Natural killer cell treated with Interleukin-12 subunit alpha and Interleukin-12 subunit beta and Interleukin-15 and Interleukin-18, amount 100 ng/mL, for 72 hours (primary cell): Measurements from ENCODE around the gene HSPH1. TPM values are rescaled to one million over a fixed set of nuclear protein-coding genes. Genes with fewer than 3 reads are reported as not detected.
"Not testable (repeated sequence)": the region's sequence is repeated elsewhere in the genome, so short reads cannot be mapped to it uniquely, and the experiment has no call there.

Experiments
- ATAC-seq, 2 donors: fragments of 150-1000 bp; cut with Tn5 transposase in 1 of 2; sonication (Bioruptor Pico), chemical (Tn5 transposase) in 1 of 2; 2 replicates each; pipeline ENCODE4 v1.10.0; 2021
- DNase-seq: peaks from one replicate; pipeline ENCODE4 v3.0.0; 2022; ENCODE audit warnings: low spot score
- H3K27ac Mint-ChIP-seq, 2 donors: 1 replicate in 1 of 2; 2 replicates in 1 of 2; pipeline ENCODE4 v1.8.0; 2022; ENCODE audit warnings: mixed read lengths in 2 of 2, mild to moderate bottlenecking in 1 of 2, moderate library complexity in 1 of 2
- H3K27me3 Mint-ChIP-seq, 2 donors: 1 replicate in 1 of 2; 2 replicates in 1 of 2; pipeline ENCODE4 v1.8.0; 2022; ENCODE audit warnings: mixed read lengths in 2 of 2
- H3K36me3 Mint-ChIP-seq: one replicate; pipeline ENCODE4 v1.8.0; 2022; ENCODE audit warnings: mixed read lengths
- H3K4me1 Mint-ChIP-seq, 2 donors: 1 replicate in 1 of 2; 2 replicates in 1 of 2; pipeline ENCODE4 v1.8.0; 2022; ENCODE audit warnings: low read depth in 2 of 2, mixed read lengths in 2 of 2, mild to moderate bottlenecking in 1 of 2
- H3K4me3 Mint-ChIP-seq: one replicate; pipeline ENCODE4 v1.8.0; 2022; ENCODE audit warnings: mixed read lengths
- H3K9me3 Mint-ChIP-seq: 2 replicates; pipeline ENCODE4 v1.8.0; 2022; ENCODE audit warnings: mixed read lengths
- total RNA-seq, 2 donors: library from RNA; stranded (reverse); gene quantifications; one replicate each; pipeline ENCODE4 v1.2.3, GENCODE V29; 2022

The HSPH1 gene
- total RNA-seq, 2 donors from 2014 or later: 128 to 207 TPM

GRCh38 chr13:31195616-31196015, 33.9 kb upstream of the HSPH1 start:
- no peaks in the 10 kb centered on the region for H3K9me3 Mint-ChIP-seq
- peaks cover 4 to 10% of the 10 kb centered on the region in 2 donors for H3K4me1 Mint-ChIP-seq
- ATAC-seq (no peak), DNase-seq (no peak)
- H3K36me3 Mint-ChIP-seq: no peaks in the 10 kb centered on the region
- peaks cover 0 to 2% of the 10 kb centered on the region in 2 donors for H3K27me3 Mint-ChIP-seq
- H3K27ac Mint-ChIP-seq: no peak overlapping the region
- no peak overlapping the region for H3K4me3 Mint-ChIP-seq

DNA sequence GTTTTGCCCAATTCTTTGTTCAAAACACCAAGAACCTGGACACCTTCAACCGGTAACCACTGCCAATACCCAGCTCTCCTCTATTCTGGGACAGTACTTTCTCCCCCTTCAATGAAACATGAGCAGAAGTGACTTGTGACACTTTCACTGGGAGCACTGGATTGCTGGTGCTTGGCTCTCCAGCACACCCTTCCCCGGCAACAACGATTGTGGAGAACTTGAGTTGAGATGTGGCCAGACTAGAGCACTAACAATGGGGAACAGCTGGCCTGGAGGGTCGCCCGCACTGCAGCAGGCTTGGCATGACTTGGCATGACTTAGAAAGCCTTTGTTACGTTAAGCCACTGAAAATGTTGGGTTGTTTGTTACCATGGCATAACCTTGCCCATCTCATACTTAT, 30.6 kb upstream of the HSPH1 start:
- DNase-seq (no peak), ATAC-seq (no peak)
- no peak overlapping the region for H3K4me3 Mint-ChIP-seq
- H3K9me3 Mint-ChIP-seq: no peaks in the 10 kb centered on the region
- peaks cover 2 to 8% of the 10 kb centered on the region in 2 donors for H3K27me3 Mint-ChIP-seq
- no peak overlapping the region for H3K27ac Mint-ChIP-seq
- H3K4me1 Mint-ChIP-seq: peaks cover 0 to 7% of the 10 kb centered on the region in 2 donors
- H3K36me3 Mint-ChIP-seq: no peaks in the 10 kb centered on the region

GRCh38 chr13:31191748-31192147, 30.0 kb upstream of the HSPH1 start:
- Mint-ChIP-seq H3K27ac (no peak overlapping the region), H3K4me1 (peaks cover 0 to 7% of the 10 kb centered on the region in 2 donors), H3K9me3 (no peaks in the 10 kb centered on the region), H3K27me3 (peaks cover 2 to 8% of the 10 kb centered on the region in 2 donors), H3K4me3 (no peak overlapping the region), H3K36me3 (no peaks in the 10 kb centered on the region)
- ATAC-seq: no peak
- DNase-seq: no peak

DNA sequence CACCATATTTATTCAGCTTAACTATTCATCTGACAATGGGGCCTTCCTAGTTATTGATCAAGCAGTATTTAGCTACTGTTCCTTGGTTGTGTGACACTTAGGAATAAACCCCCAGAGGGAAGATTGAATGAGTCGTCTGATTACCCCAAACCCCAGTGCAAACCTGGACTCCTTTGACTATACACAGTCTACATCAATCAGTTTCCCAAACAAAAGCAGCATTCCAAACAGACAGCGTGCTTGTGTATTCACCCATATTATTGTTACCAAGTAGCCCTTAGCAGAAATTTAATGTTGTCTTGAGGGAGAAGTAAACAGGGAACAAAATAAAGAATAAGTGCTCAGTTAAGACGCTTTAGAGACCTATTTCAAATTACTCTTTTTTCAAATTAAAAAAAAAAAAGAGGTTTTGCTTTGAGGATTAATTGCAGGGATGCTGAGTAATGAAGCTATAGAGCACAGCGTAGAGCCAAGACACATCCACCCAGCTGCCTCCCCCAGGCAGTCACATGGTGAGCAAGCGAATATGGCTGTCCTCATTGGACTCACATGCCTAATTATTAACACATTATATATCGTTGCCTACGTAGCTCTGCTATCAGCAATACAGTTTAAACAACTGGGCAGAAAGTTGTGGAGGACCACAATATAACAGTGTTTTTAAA, 23.4 kb upstream of the HSPH1 start:
- no peak overlapping the region for H3K4me3 Mint-ChIP-seq

GRCh38 chr13:31184451-31184850, 22.7 kb upstream of the HSPH1 start:
- ATAC-seq (peak in 1 of 2 donors; percentile 17), DNase-seq (no peak)
- no peak overlapping the region for H3K27ac Mint-ChIP-seq
- H3K27me3 Mint-ChIP-seq: no peaks in the 10 kb centered on the region
- H3K4me3 Mint-ChIP-seq: no peak overlapping the region
- no peaks in the 10 kb centered on the region for H3K4me1 Mint-ChIP-seq
- H3K36me3 Mint-ChIP-seq: no peaks in the 10 kb centered on the region
- H3K9me3 Mint-ChIP-seq: no peaks in the 10 kb centered on the region

More for the DNA sequence above, 23.4 kb upstream of the HSPH1 start:
- Mint-ChIP-seq H3K36me3 (no peaks in the 10 kb centered on the region), H3K4me1 (no peaks in the 10 kb centered on the region), H3K27me3 (peaks cover 0 to 6% of the 10 kb centered on the region in 2 donors), H3K27ac (no peak overlapping the region), H3K9me3 (no peaks in the 10 kb centered on the region)
- DNase-seq: no peak
- no peak for ATAC-seq

GRCh38 chr13:31182987-31183386, 21.3 kb upstream of the HSPH1 start:
- ATAC-seq (no peak), DNase-seq (no peak)
- H3K36me3 Mint-ChIP-seq: no peaks in the 10 kb centered on the region
- H3K4me3 Mint-ChIP-seq: no peak overlapping the region
- H3K27ac Mint-ChIP-seq: no peak overlapping the region
- peaks cover 0 to 2% of the 10 kb centered on the region in 2 donors for H3K27me3 Mint-ChIP-seq
- peaks cover 0 to 2% of the 10 kb centered on the region in 2 donors for H3K4me1 Mint-ChIP-seq
- H3K9me3 Mint-ChIP-seq: no peaks in the 10 kb centered on the region

DNA sequence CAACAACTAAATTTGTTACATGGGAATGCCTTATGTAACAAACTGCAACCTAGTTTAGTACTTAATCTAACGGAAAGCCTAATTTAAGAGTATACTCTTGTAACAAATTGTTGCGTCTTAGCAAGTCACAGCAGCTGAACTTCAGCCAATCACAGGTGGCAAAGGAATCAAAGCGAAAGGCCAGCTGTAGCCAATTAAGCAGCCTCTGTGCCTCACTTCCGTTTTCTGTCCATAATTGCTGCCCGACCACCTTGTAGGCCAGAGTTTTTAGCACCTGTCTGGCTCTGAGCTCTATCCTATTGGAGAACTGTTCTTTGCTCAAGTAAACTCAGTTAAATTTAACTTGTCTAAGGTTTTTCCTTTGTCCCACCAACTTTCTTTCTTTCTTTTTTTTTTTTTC, 18.1 kb upstream of the HSPH1 start:
- H3K36me3 Mint-ChIP-seq: peaks cover 4% of the 10 kb centered on the region
- peaks cover 3% of the 10 kb centered on the region for H3K9me3 Mint-ChIP-seq
- no peak overlapping the region for H3K4me3 Mint-ChIP-seq
- ATAC-seq (no peak), DNase-seq (no peak)
- H3K27ac Mint-ChIP-seq: no peak overlapping the region
- H3K27me3 Mint-ChIP-seq: peaks cover 0 to 2% of the 10 kb centered on the region in 2 donors
- peaks cover 0 to 3% of the 10 kb centered on the region in 2 donors for H3K4me1 Mint-ChIP-seq

DNA sequence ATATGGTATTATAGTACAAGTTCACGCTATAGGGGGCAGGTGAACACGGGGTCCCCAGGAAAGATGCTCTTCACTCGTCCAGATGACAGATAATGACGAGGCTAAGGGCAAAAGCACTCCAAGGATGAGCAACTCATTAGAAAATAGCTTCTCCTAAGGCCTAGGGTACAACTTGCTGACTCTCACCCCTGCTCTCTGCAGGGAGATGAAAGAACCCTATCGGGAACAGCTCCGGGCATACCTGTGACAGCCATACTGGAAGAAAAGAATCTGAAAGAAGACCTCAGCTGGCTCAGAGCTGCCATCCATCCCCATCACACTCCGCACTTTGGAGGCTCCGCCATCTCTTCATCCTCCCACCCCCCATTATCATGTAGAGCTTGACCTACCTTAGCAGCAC, 17.5 kb upstream of the HSPH1 start:
- peaks cover 3% of the 10 kb centered on the region for H3K9me3 Mint-ChIP-seq
- DNase-seq (no peak), ATAC-seq (no peak)
- peaks cover 4% of the 10 kb centered on the region for H3K36me3 Mint-ChIP-seq
- peaks cover 0 to 2% of the 10 kb centered on the region in 2 donors for H3K27me3 Mint-ChIP-seq
- H3K4me1 Mint-ChIP-seq: peaks cover 0 to 3% of the 10 kb centered on the region in 2 donors
- no peak overlapping the region for H3K27ac Mint-ChIP-seq
- H3K4me3 Mint-ChIP-seq: no peak overlapping the region

GRCh38 chr13:31177813-31178495, 16.2 kb upstream of the HSPH1 start:
- not testable (repeated sequence) for H3K9me3 Mint-ChIP-seq, H3K4me1 Mint-ChIP-seq, ATAC-seq

GRCh38 chr13:31175847-31176532, 14.3 kb upstream of the HSPH1 start:
- peaks cover 4% of the 10 kb centered on the region for H3K36me3 Mint-ChIP-seq
- ATAC-seq (no peak), DNase-seq (no peak)
- peaks cover 0 to 3% of the 10 kb centered on the region in 2 donors for H3K4me1 Mint-ChIP-seq
- H3K27ac Mint-ChIP-seq: no peak overlapping the region
- peaks cover 11 to 14% of the 10 kb centered on the region in 2 donors for H3K27me3 Mint-ChIP-seq
- peaks cover 3% of the 10 kb centered on the region for H3K9me3 Mint-ChIP-seq
- H3K4me3 Mint-ChIP-seq: no peak overlapping the region

More at GRCh38 chr13:31177813-31178495, 16.2 kb upstream of the HSPH1 start:
- H3K4me3 Mint-ChIP-seq, DNase-seq, H3K36me3 Mint-ChIP-seq, H3K27me3 Mint-ChIP-seq, H3K27ac Mint-ChIP-seq: not testable (repeated sequence)

DNA sequence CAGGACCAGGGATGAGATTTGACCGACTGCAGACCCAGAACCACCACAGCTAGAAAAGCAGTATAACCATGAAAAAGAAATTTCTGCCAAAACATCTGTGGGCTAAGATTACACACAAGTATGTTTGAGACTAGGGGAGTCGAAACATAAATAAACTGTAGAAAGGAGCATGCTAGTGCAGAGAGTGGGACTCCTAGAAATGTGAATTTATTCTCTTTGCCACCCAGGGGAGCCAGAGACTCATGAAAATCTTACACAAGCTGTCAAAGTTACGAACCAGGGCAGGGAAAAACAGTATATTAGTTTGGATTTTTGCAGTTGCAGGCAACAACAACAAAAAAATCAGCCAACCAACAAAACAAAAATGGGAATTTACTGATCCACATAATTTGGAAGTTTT, 12.3 kb upstream of the HSPH1 start:
- Mint-ChIP-seq H3K9me3 (peaks cover 3% of the 10 kb centered on the region), H3K27me3 (peaks cover 14 to 15% of the 10 kb centered on the region in 2 donors), H3K4me3 (no peak overlapping the region), H3K4me1 (peaks cover 0 to 3% of the 10 kb centered on the region in 2 donors), H3K36me3 (peaks cover 4% of the 10 kb centered on the region), H3K27ac (no peak overlapping the region)
- no peak for DNase-seq
- ATAC-seq: no peak

DNA sequence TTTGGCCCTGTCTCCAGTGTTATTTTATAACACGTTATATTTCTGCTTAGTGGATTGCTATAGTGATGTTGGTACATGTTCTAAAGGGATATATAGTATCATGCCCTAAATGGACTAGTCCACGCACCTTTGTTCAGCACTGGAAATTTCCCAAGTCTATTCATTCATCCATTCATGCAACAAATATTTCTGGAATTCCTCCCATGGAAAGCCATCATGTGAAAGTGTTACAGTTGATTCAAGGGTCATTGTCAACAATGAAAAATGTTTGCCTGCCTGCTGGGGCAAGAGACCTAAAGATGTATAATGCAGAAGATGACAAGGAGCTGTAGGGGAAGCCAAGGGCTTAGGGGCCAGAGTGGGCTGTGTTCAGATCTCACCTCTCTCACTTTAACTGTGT, 10.8 kb upstream of the HSPH1 start:
- ATAC-seq (no peak), DNase-seq (no peak)
- H3K36me3 Mint-ChIP-seq: peaks cover 4% of the 10 kb centered on the region
- H3K9me3 Mint-ChIP-seq: peaks cover 3% of the 10 kb centered on the region
- no peak overlapping the region for H3K27ac Mint-ChIP-seq
- peaks cover 14 to 17% of the 10 kb centered on the region in 2 donors for H3K27me3 Mint-ChIP-seq
- H3K4me3 Mint-ChIP-seq: no peak overlapping the region
- H3K4me1 Mint-ChIP-seq: no peaks in the 10 kb centered on the region

- Mint-ChIP-seq H3K4me3 (no peak overlapping the region), H3K4me1 (no peaks in the 10 kb centered on the region), H3K27ac (no peak overlapping the region), H3K36me3 (no peaks in the 10 kb centered on the region), H3K9me3 (no peaks in the 10 kb centered on the region), H3K27me3 (peaks cover 14 to 17% of the 10 kb centered on the region in 2 donors)
- ATAC-seq: no peak
- no peak for DNase-seq
Observed at GRCh38 chr13:31172001-31172400, 10.3 kb upstream of the HSPH1 start.

DNA sequence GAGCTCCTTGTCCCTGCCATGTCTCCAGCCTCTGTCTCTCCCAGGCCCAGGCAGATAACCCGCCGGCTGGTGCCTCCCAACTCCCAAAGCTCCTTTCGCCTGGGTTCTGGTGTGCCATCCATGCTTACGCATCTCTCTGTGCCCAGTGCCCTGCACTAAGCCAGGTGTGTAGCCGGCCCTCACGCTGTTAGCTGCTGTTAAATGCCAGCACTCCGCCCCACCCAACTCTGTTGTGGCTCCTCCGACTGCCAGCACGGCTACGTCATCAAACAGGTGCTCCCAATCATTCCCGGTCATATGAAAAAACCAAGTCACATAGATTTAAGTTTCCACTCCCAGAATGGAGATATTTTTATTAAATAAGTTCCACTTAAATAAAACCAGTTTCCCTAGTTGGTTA, 7.0 kb upstream of the HSPH1 start:
- Mint-ChIP-seq H3K4me3 (no peak overlapping the region), H3K36me3 (no peaks in the 10 kb centered on the region), H3K27ac (no peak overlapping the region), H3K4me1 (no peaks in the 10 kb centered on the region), H3K9me3 (no peaks in the 10 kb centered on the region), H3K27me3 (peaks cover 14 to 17% of the 10 kb centered on the region in 2 donors)
- ATAC-seq (no peak), DNase-seq (no peak)
